GM12892 (cell line): ENCODE data around the gene EDA.

ENCODE experiments used
- POLR2A ChIP-seq: IDR thresholded peaks from 2 replicates; pipeline ENCODE4 v1.6.1; 2011; ENCODE audit warnings: low read depth, low read length, control low read depth
- POLR2AphosphoS5 ChIP-seq: IDR thresholded peaks from 2 replicates; pipeline ENCODE4 v1.6.1; 2011; ENCODE audit warnings: low read depth, low read length, control low read depth
- TAF1 ChIP-seq: IDR thresholded peaks from 2 replicates; pipeline ENCODE4 v1.6.1; 2011; ENCODE audit warnings: low read depth, mild to moderate bottlenecking, control low read depth, low read length, borderline replicate concordance

- TF ChIP-seq POLR2A: no peak
- no peak for TF ChIP-seq POLR2AphosphoS5
- TF ChIP-seq TAF1: no peak
Observed at GRCh38 chrX:70009970-70010369, 394.1 kb downstream of the EDA start.
